Stimulated activated CD8-positive, alpha-beta memory T cell treated with anti-CD3 and anti-CD28 coated beads, Interleukin-4, amount 100 ng/mL, for 1 hour (primary cell): ENCODE measurements around the gene KRT31.
"Not testable (repeated sequence)": the region's sequence is repeated elsewhere in the genome, so short reads cannot be mapped to it uniquely, and the experiment has no call there.

Experiments used
- DNase-seq, 2 donors: peaks; one replicate each; pipeline ENCODE4 v3.0.0-alpha.2; 2020; ENCODE audit warnings: low read depth in 2 of 2, low spot score in 1 of 2

Gene KRT31

GRCh38 chr17:41396996-41397660 lies at the start of gene KRT31:
TSS of gene KRT31 (minus strand) at chr17:41397608. CDS start at chr17:41397539, 69 bp downstream.
- DNase-seq = no peak

- no peak for DNase-seq
Observed at GRCh38 chr17:41446806-41447205, 49.4 kb upstream of the KRT31 start.

GRCh38 chr17:41444640-41445039 lies 47.2 kb upstream of the KRT31 start:
- DNase-seq = no peak

- no peak for DNase-seq
Observed at GRCh38 chr17:41444186-41444585, 46.8 kb upstream of the KRT31 start.

GRCh38 chr17:41442739-41443138 lies 45.3 kb upstream of the KRT31 start:
- no peak for DNase-seq

GRCh38 chr17:41440531-41441033 lies 43.2 kb upstream of the KRT31 start, which contains the start of gene KRT38:
TSS of gene KRT38 (minus strand) at chr17:41440983. CDS start at chr17:41440921, 62 bp downstream.
- DNase-seq = no peak

GRCh38 chr17:41439375-41439774 lies 42.0 kb upstream of the KRT31 start:
- DNase-seq = no peak

GRCh38 chr17:41437769-41438168 lies 40.4 kb upstream of the KRT31 start:
- DNase-seq = no peak

GRCh38 chr17:41437254-41437653 lies 39.8 kb upstream of the KRT31 start:
- DNase-seq = no peak

- no peak for DNase-seq
Observed at GRCh38 chr17:41434415-41434814, 37.0 kb upstream of the KRT31 start.

- DNase-seq = no peak
Observed at GRCh38 chr17:41434005-41434404, 36.6 kb upstream of the KRT31 start.

GRCh38 chr17:41433586-41433985 lies 36.2 kb upstream of the KRT31 start:
- DNase-seq = no peak

GRCh38 chr17:41430376-41430775 lies 33.0 kb upstream of the KRT31 start:
- DNase-seq = not testable (repeated sequence)

GRCh38 chr17:41429667-41430066 lies 32.3 kb upstream of the KRT31 start:
- DNase-seq = no peak

GRCh38 chr17:41428591-41429291 lies 31.3 kb upstream of the KRT31 start:
- no peak for DNase-seq

- no peak for DNase-seq
Observed at GRCh38 chr17:41424111-41424635, 26.8 kb upstream of the KRT31 start, which contains the start of gene KRT37. TSS of gene KRT37 (minus strand) at chr17:41424585. CDS start at chr17:41424523, 62 bp downstream.

GRCh38 chr17:41422586-41422985 lies 25.2 kb upstream of the KRT31 start:
- DNase-seq = not testable (repeated sequence)

- DNase-seq = no peak
Observed at GRCh38 chr17:41421617-41422016, 24.2 kb upstream of the KRT31 start.

- DNase-seq = no peak
Observed at GRCh38 chr17:41421116-41421515, 23.7 kb upstream of the KRT31 start.

- DNase-seq = no peak
Observed at GRCh38 chr17:41420134-41420533, 22.7 kb upstream of the KRT31 start.

GRCh38 chr17:41419716-41420115 lies 22.3 kb upstream of the KRT31 start:
- DNase-seq = no peak
